H1 (cell line): ENCODE results near the gene ULK1. TPM values are rescaled to one million over a fixed set of nuclear protein-coding genes. Genes with fewer than 3 reads are reported as not detected.

Source experiments
- CTCF ChIA-PET: fragments of 300-600 bp; sonication (Branson Sonifier 250); formaldehyde crosslinking; loops from one replicate; lab custom pipeline; 2021; ENCODE audit not compliant: partially characterized antibody; lab: Charles Lee
- POLR2A ChIA-PET: fragments of 300-600 bp; sonication (Branson Sonifier 250); formaldehyde crosslinking; loops from one replicate; lab custom pipeline; 2021; ENCODE audit warnings: inconsistent platforms; ENCODE audit not compliant: partially characterized antibody; lab: Charles Lee
- DNase-seq, 2 experiments: peaks; one replicate each; pipeline versions ENCODE4 v3.0.0 to v3.0.0-alpha.2; 2010 to 2022; ENCODE audit warnings: low spot score in 2 of 2, low read depth in 1 of 2, mixed read lengths in 1 of 2
- FAIRE-seq: peaks from 2 replicates; lab custom pipeline; 2011; peaks lifted over from hg19 to GRCh38; lab: Jason Lieb, UNC
- H2AFZ ChIP-seq: 2 replicates; pipeline ENCODE4 v1.8.1; 2012; ENCODE audit warnings: low read length, inconsistent platforms
- H2AK5ac ChIP-seq: 2 replicates; pipeline ENCODE4 v1.6.1; 2013; ENCODE audit warnings: low read depth, low read length
- H2BK120ac ChIP-seq: replicated peaks from 2 replicates; pipeline ENCODE3; 2013; ENCODE audit warnings: low read depth, low read length, inconsistent platforms
- H2BK12ac ChIP-seq: 2 replicates; pipeline ENCODE4 v1.6.1; 2013; ENCODE audit warnings: low read depth, low read length
- H2BK15ac ChIP-seq: 2 replicates; pipeline ENCODE4 v1.6.1; 2013; ENCODE audit warnings: low read length
- H2BK20ac ChIP-seq: 2 replicates; pipeline ENCODE4 v1.6.1; 2013; ENCODE audit warnings: low read length
- H2BK5ac ChIP-seq: 2 replicates; pipeline ENCODE4 v1.6.1; 2013; ENCODE audit warnings: low read depth, low read length
- H3K14ac ChIP-seq: 2 replicates; pipeline ENCODE4 v1.6.1; 2013; ENCODE audit warnings: inconsistent platforms; ENCODE audit not compliant: insufficient read length
- H3K18ac ChIP-seq: 2 replicates; pipeline ENCODE4 v1.6.1; 2013; ENCODE audit warnings: low read length; ENCODE audit errors: extremely low read depth
- H3K23ac ChIP-seq: 2 replicates; pipeline ENCODE4 v1.6.1; 2013; ENCODE audit warnings: inconsistent platforms; ENCODE audit not compliant: insufficient read length
- H3K23me2 ChIP-seq: 2 replicates; pipeline ENCODE4 v1.6.1; 2013; ENCODE audit warnings: low read depth, low read length
- H3K27ac ChIP-seq: 2 replicates; pipeline ENCODE4 v1.6.1; 2011; ENCODE audit warnings: low read depth, low read length, inconsistent platforms
- H3K27me3 ChIP-seq, 4 experiments: replicated peaks in 1 of 4; 1 replicate in 1 of 4; 2 replicates in 3 of 4; pipeline versions ENCODE4 v1.6.1 to v1.8.1; 2011 to 2013; ENCODE audit warnings: low read length in 3 of 4, mild to moderate bottlenecking in 3 of 4, inconsistent platforms in 2 of 4, mixed read lengths in 2 of 4, moderate library complexity in 1 of 4; ENCODE audit not compliant: control insufficient read depth in 3 of 4, insufficient read depth in 3 of 4; ENCODE audit errors: extremely low read depth in 1 of 4
- H3K36me3 ChIP-seq, 4 experiments: 2 replicates each; pipeline versions ENCODE4 v1.6.1 to v1.8.1; 2011 to 2013; ENCODE audit warnings: mild to moderate bottlenecking in 4 of 4, low read length in 3 of 4, moderate library complexity in 2 of 4, control low read depth in 1 of 4, inconsistent platforms in 1 of 4; ENCODE audit not compliant: insufficient read depth in 4 of 4, control insufficient read depth in 2 of 4
- H3K4ac ChIP-seq: replicated peaks from 2 replicates; pipeline ENCODE3; 2013; ENCODE audit warnings: low read length, low read depth, mixed read lengths, inconsistent platforms; ENCODE audit not compliant: insufficient read length
- H3K4me1 ChIP-seq, 4 experiments: replicated peaks in 1 of 4; 1 replicate in 1 of 4; 2 replicates in 3 of 4; pipeline versions ENCODE4 v1.6.1 to v1.8.1; 2011 to 2013; ENCODE audit warnings: low read length in 3 of 4, inconsistent platforms in 2 of 4, mixed read lengths in 1 of 4; ENCODE audit not compliant: insufficient read depth in 4 of 4, control insufficient read depth in 3 of 4
- H3K4me2 ChIP-seq, 2 experiments: 2 replicates each; pipeline versions ENCODE4 v1.6.1 to v1.8.1; 2011 to 2013; ENCODE audit warnings: low read depth in 2 of 2, low read length in 2 of 2, control low read depth in 1 of 2, inconsistent platforms in 1 of 2, mild to moderate bottlenecking in 1 of 2; ENCODE audit not compliant: insufficient read depth in 1 of 2
- H3K4me3 ChIP-seq, 4 experiments: fragments of 200-600, 300-600 bp in 1 of 4; sonication (generic), shearing (Covaris generic), sonication (Bioruptor Twin) in 1 of 4; 2 replicates each; pipeline versions ENCODE4 v1.5.1 to v1.8.1; 2011 to 2016; ENCODE audit warnings: low read length in 4 of 4, low read depth in 3 of 4, control low read depth in 2 of 4, inconsistent platforms in 2 of 4, mild to moderate bottlenecking in 2 of 4, mixed read lengths in 1 of 4, moderate library complexity in 1 of 4; ENCODE audit not compliant: insufficient read depth in 2 of 4; ENCODE audit errors: extremely low read depth in 1 of 4
- H3K56ac ChIP-seq: replicated peaks from 2 replicates; pipeline ENCODE3; 2013; ENCODE audit warnings: low read depth, mild to moderate bottlenecking, mixed read lengths, low read length, inconsistent platforms; ENCODE audit not compliant: insufficient read length
- H3K79me1 ChIP-seq: 2 replicates; pipeline ENCODE4 v1.6.1; 2013; ENCODE audit warnings: low read depth, low read length, control low read depth
- H3K79me2 ChIP-seq, 2 experiments: 2 replicates each; pipeline versions ENCODE4 v1.6.1 to v1.8.1; 2012 to 2013; ENCODE audit warnings: low read length in 2 of 2, mild to moderate bottlenecking in 2 of 2, inconsistent platforms in 1 of 2; ENCODE audit not compliant: insufficient read depth in 2 of 2, control insufficient read depth in 1 of 2
- H3K9ac ChIP-seq, 4 experiments: replicated peaks in 1 of 4; 1 replicate in 1 of 4; 2 replicates in 3 of 4; pipeline versions ENCODE4 v1.6.1 to v1.8.1; 2011 to 2013; ENCODE audit warnings: low read depth in 3 of 4, low read length in 3 of 4, control low read depth in 2 of 4, mild to moderate bottlenecking in 2 of 4, moderate library complexity in 2 of 4, inconsistent platforms in 1 of 4; ENCODE audit errors: extremely low read depth in 1 of 4
- H3K9me3 ChIP-seq, 2 experiments: 2 replicates each; pipeline versions ENCODE4 v1.6.1 to v1.8.1; 2012 to 2013; ENCODE audit warnings: mild to moderate bottlenecking in 2 of 2, moderate library complexity in 2 of 2, control low read depth in 1 of 2, inconsistent platforms in 1 of 2, low read depth in 1 of 2, low read length in 1 of 2, mixed read lengths in 1 of 2; ENCODE audit not compliant: insufficient read depth in 2 of 2
- H4K20me1 ChIP-seq, 2 experiments: replicated peaks in 1 of 2; 2 replicates each; pipeline versions ENCODE3 to v1.8.1; 2011 to 2013; ENCODE audit warnings: inconsistent platforms in 2 of 2, low read length in 2 of 2, mild to moderate bottlenecking in 1 of 2; ENCODE audit not compliant: insufficient read depth in 2 of 2, control insufficient read depth in 1 of 2
- H4K5ac ChIP-seq: 2 replicates; pipeline ENCODE4 v1.6.1; 2013; ENCODE audit warnings: low read length, low read depth, mixed read lengths, inconsistent platforms; ENCODE audit not compliant: insufficient read length
- H4K8ac ChIP-seq: 2 replicates; pipeline ENCODE4 v1.8.0; 2013; ENCODE audit warnings: mild to moderate bottlenecking, moderate library complexity, low read length, inconsistent platforms; ENCODE audit not compliant: insufficient read depth; ENCODE audit errors: extremely low read depth
- H4K91ac ChIP-seq: replicated peaks from 2 replicates; pipeline ENCODE3; 2013; ENCODE audit warnings: low read length, mixed read lengths, inconsistent platforms; ENCODE audit not compliant: insufficient read length
- BCL11A ChIP-seq, 2 experiments: IDR thresholded peaks; one replicate each; pipeline ENCODE4 v1.6.1; 2011; ENCODE audit warnings: low read depth in 2 of 2, low read length in 2 of 2, mild to moderate bottlenecking in 2 of 2
- CBX5 ChIP-seq: fragments of 300-800, 300-1000 bp; sonication (generic); IDR thresholded peaks from 2 replicates; pipeline ENCODE4 v1.7.1; 2016; ENCODE audit warnings: antibody characterized with exemption, low read length, low read depth
- JUND ChIP-seq: IDR thresholded peaks from 2 replicates; pipeline ENCODE4 v1.6.1; 2011; ENCODE audit warnings: mild to moderate bottlenecking, improper control_type of control experiment, low read length
- PHF8 ChIP-seq: fragments of 200-600 bp; sonication (generic); conservative IDR thresholded peaks from 2 replicates; pipeline ENCODE4 v1.7.1; 2012; ENCODE audit warnings: low read depth, mild to moderate bottlenecking, inconsistent platforms, low read length, moderate library complexity
- RAD21 ChIP-seq, 2 experiments: IDR thresholded peaks in 1 of 2; conservative IDR thresholded peaks in 1 of 2; 2 replicates each; pipeline ENCODE4 v1.6.1; 2011; ENCODE audit warnings: low read depth in 2 of 2, low read length in 2 of 2, improper control_type of control experiment in 1 of 2, inconsistent platforms in 1 of 2, mild to moderate bottlenecking in 1 of 2, moderate library complexity in 1 of 2
- SIN3A ChIP-seq, 2 experiments: IDR thresholded peaks in 1 of 2; conservative IDR thresholded peaks in 1 of 2; 2 replicates each; pipeline ENCODE4 v1.6.1; 2011 to 2012; ENCODE audit warnings: low read length in 2 of 2, improper control_type of control experiment in 1 of 2, low read depth in 1 of 2, mild to moderate bottlenecking in 1 of 2
- SIX5 ChIP-seq: IDR thresholded peaks from 2 replicates; pipeline ENCODE4 v1.6.1; 2011; ENCODE audit warnings: mild to moderate bottlenecking, low read depth, low read length
- SP2 ChIP-seq: IDR thresholded peaks from 2 replicates; pipeline ENCODE4 v1.6.1; 2012; ENCODE audit warnings: mild to moderate bottlenecking, low read length, inconsistent platforms
- ZNF274 ChIP-seq: IDR thresholded peaks from 2 replicates; pipeline ENCODE4 v1.7.0; 2012; ENCODE audit warnings: low read length, borderline replicate concordance; ENCODE audit errors: extremely low read depth
- WGBS, 2 experiments: shearing (Covaris generic) in 1 of 2; methylation state at CpG; one replicate each; pipeline versions ENCODE4 v1.1.6 to v1.1.7; 2013 to 2015; ENCODE audit warnings: low lambda C conversion rate in 2 of 2, mixed read lengths in 2 of 2, inconsistent platforms in 1 of 2, low coverage in 1 of 2, missing lambda C conversion rate in 1 of 2; ENCODE audit not compliant: insufficient replicate concordance in 2 of 2, insufficient coverage in 1 of 2, insufficient read length in 1 of 2; ENCODE audit errors: extremely low coverage in 1 of 2, missing lambda C conversion rate in 1 of 2; 5-methylcytosine and 5-hydroxymethylcytosine counted together
- polyA plus RNA-seq, 7 experiments: library from polyadenylated mRNA; depleted of rRNA in 3 of 7; stranded (reverse) in 5 of 7; unstranded in 2 of 7; fragments of >200 nt in 5 of 7; fragments of 200-250 nt in 2 of 7; gene quantifications; 1 replicate in 5 of 7; 2 replicates in 1 of 7; 4 replicates in 1 of 7; pipeline versions ENCODE4 v1.2.1 to v1.2.3, GENCODE V29; 2011 to 2013; ENCODE audit warnings: missing spikeins in 2 of 7, mixed read lengths in 2 of 7
- total RNA-seq: library from RNA; stranded (reverse); fragmentation: NEBNext Ultra II Directional; extraction: Animal tissue kit (Norgen Biotek cat#: 25700); gene quantifications from 2 replicates; pipeline ENCODE4 v1.2.1, GENCODE V29; 2021
- TF ChIP-seq, protein P1 (sequence below): IDR thresholded peaks from 2 replicates; pipeline ENCODE4 v1.6.1; 2012; ENCODE audit warnings: low read length, inconsistent platforms

ULK1 gene
- total and polyA plus RNA-seq, 2 of the 8 experiments (the other 6 are each of a cell fraction or from before 2014, with no cell fraction given), result 13.0 to 44.1 TPM

DNA sequence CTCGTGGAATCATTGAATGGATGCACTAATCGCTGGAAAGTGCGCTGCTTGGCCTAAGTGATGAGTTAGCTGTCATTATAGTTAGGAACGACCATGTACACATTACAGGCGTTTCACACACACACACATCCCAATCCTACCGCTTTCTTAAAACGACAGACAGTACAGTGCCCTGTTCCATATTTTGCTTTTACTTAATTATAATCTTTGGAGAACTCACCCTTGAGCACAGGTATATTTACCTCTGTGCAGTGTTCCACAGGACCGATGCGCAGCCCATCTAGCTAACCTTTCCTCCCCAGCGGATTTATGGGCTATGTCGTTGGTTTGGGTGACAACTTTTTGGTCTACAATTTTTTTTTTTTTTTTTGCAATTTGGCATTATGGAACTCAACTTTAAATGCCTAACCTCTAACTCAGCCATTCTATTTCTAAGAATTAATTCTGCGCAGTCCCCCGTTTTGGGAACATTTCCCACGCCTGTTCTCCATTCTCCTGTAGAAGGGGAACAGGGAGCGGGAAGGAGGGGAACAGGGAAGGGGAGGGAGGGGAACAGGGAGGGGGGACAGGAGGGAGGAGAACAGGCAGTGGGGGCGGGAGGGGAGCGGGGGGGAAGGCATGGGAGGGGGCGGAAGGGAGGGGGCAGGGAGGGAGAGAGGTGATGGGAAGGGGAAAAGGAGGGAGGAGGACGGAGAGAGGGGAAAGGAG is 663 bp upstream of the ULK1 start:
- H2AFZ ChIP-seq, result no peak overlapping the region
- peaks cover 0 to 7% (median 3%) of the 10 kb centered on the region in 4 experiments; a peak in 3 of 8 replicates for H3K36me3 ChIP-seq
- WGBS, 2 experiments, result 77% methylated on average over 14 of the region's 19 CpGs; no CpG with 5 or more reads in 1 of the 2 experiments
- ChIA-PET POLR2A (interaction anchor here (1.2 kb wide), 1 partner anchor 40 kb away, joined by 3 read pairs; no protein-coding TSS in a partner anchor), CTCF (no interaction called here)
- H3K27ac ChIP-seq, result no peak overlapping the region
- H4K91ac ChIP-seq, result no peak overlapping the region
- H2AK5ac ChIP-seq, result no peak overlapping the region
- peaks cover 9% of the 10 kb centered on the region; the same call in 1 of the 2 replicates for H3K23me2 ChIP-seq
- no peak overlapping the region for H4K8ac ChIP-seq
- H3K9ac ChIP-seq, result no peak overlapping the region
- H3K79me1 ChIP-seq, result peaks cover 5% of the 10 kb centered on the region
- no peak overlapping the region for H2BK5ac ChIP-seq
- H3K23ac ChIP-seq, result no peak overlapping the region
- no peak overlapping the region for H2BK15ac ChIP-seq
- peak overlapping the region in 2 of 4 experiments; percentile 5 to 46; a peak in 3 of 8 replicates for H3K4me3 ChIP-seq
- H3K4ac ChIP-seq, result no peak overlapping the region
- H3K4me2 ChIP-seq, result no peak overlapping the region; a peak in 1 of 4 replicates
- no peak overlapping the region for H2BK120ac ChIP-seq
- H2BK12ac ChIP-seq, result peak overlapping the region; percentile 68; the same call in 1 of the 2 replicates
- no peaks in the 10 kb centered on the region for H3K27me3 ChIP-seq
- no peak for FAIRE-seq
- H3K56ac ChIP-seq, result no peak overlapping the region
- no peaks in the 10 kb centered on the region for H3K9me3 ChIP-seq
- H3K14ac ChIP-seq, result no peak overlapping the region
- peaks cover 16 to 18% of the 10 kb centered on the region in 2 experiments for H4K20me1 ChIP-seq
- H3K18ac ChIP-seq, result no peak overlapping the region
- no peak for DNase-seq
- peaks cover 0 to 16% (median 14%) of the 10 kb centered on the region in 4 experiments; a peak in 6 of 7 replicates for H3K4me1 ChIP-seq
- H3K79me2 ChIP-seq, result peaks cover 0 to 18% of the 10 kb centered on the region in 2 experiments; a peak in 1 of 4 replicates
- no peak overlapping the region for H2BK20ac ChIP-seq
- no peak overlapping the region for H4K5ac ChIP-seq
- TF ChIP-seq PHF8 (no peak), BCL11A (IDR thresholded peaks at IDR 0.05; ENCODE audit: low read depth in 2 of 2, low read length in 2 of 2) (no peak), SIX5 (no peak), ZNF274 (no peak), JUND (no peak), SP2 (no peak), CBX5 (no peak), SIN3A (conservative IDR thresholded peaks at IDR 0.05 in 1 of 2, IDR thresholded peaks at IDR 0.05 in 1 of 2; ENCODE audit: low read depth in 1 of 2, low read length in 2 of 2) (no peak), RAD21 (IDR thresholded peaks at IDR 0.05 in 1 of 2, conservative IDR thresholded peaks at IDR 0.05 in 1 of 2; ENCODE audit: low read depth in 2 of 2, low read length in 2 of 2) (no peak)
- TF ChIP-seq, protein P1, sequence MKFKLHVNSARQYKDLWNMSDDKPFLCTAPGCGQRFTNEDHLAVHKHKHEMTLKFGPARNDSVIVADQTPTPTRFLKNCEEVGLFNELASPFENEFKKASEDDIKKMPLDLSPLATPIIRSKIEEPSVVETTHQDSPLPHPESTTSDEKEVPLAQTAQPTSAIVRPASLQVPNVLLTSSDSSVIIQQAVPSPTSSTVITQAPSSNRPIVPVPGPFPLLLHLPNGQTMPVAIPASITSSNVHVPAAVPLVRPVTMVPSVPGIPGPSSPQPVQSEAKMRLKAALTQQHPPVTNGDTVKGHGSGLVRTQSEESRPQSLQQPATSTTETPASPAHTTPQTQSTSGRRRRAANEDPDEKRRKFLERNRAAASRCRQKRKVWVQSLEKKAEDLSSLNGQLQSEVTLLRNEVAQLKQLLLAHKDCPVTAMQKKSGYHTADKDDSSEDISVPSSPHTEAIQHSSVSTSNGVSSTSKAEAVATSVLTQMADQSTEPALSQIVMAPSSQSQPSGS, result no peak
